Colonic mucosa (tissue), 4 donors: ENCODE data around the gene FCMR. TPM values are rescaled to one million over a fixed set of nuclear protein-coding genes. Genes with fewer than 3 reads are reported as not detected.

ENCODE experiments used
- DNase-seq: peaks from one replicate; pipeline ENCODE4 v3.0.0-alpha.2; 2020
- H3K27ac ChIP-seq: fragments of 200-600 bp; one replicate; pipeline ENCODE4 v1.8.0; 2021
- H3K27me3 ChIP-seq: fragments of 200-600 bp; one replicate; pipeline ENCODE4 v1.8.0; 2021
- H3K36me3 ChIP-seq: fragments of 200-600 bp; one replicate; pipeline ENCODE4 v1.8.0; 2021
- H3K4me1 ChIP-seq: fragments of 200-600 bp; one replicate; pipeline ENCODE4 v1.8.0; 2021; ENCODE audit warnings: mild to moderate bottlenecking
- H3K4me3 ChIP-seq: fragments of 200-600 bp; one replicate; pipeline ENCODE4 v1.8.0; 2021
- H3K9ac ChIP-seq, 2 donors: one replicate each; pipeline ENCODE4 v1.7.0; 2013; ENCODE audit warnings: control low read depth in 2 of 2, low read depth in 2 of 2, low read length in 2 of 2
- H3K9me3 ChIP-seq: fragments of 200-600 bp; one replicate; pipeline ENCODE4 v1.8.0; 2021
- CTCF ChIP-seq: fragments of 200-600 bp; IDR thresholded peaks from one replicate; pipeline ENCODE4 v1.8.0; 2022; ENCODE audit warnings: antibody characterized with exemption, mild to moderate bottlenecking
- intact Hi-C: fragments of 100-400 bp; cut with DNase I; formaldehyde crosslinking; loops from one replicate; pipeline ENCODE4 v1.14.1; 2022
- total RNA-seq, 2 donors: library from RNA; stranded (reverse); fragmentation: NEBNext Ultra II Directional in 1 of 2; extraction: Animal tissue kit (Norgen Biotek cat#: 25700) in 1 of 2; gene quantifications; one replicate each; pipeline ENCODE4 v1.2.1, GENCODE V29; 2021
- donor health status: healthy.
- donor health status: DM: no; HTN: no; CAD: no.
- donor health status: DM: no; HTN: no; CAD: no.

FCMR gene
- total RNA-seq, 2 donors from 2014 or later = 2.3 to 2.7 TPM

- Histone ChIP-seq H3K4me3 (no peak overlapping the region), H3K9ac (no peak overlapping the region), H3K9me3 (no peaks in the 10 kb centered on the region), H3K27ac (no peak overlapping the region), H3K4me1 (peaks cover 32% of the 10 kb centered on the region), H3K27me3 (no peaks in the 10 kb centered on the region), H3K36me3 (no peaks in the 10 kb centered on the region)
- intact Hi-C loops = no loop called here
- no peak for TF ChIP-seq CTCF
- no peak for DNase-seq
Measured at GRCh38 chr1:206965781-206966180, 44.0 kb upstream of the FCMR start.

GRCh38 chr1:206963740-206964139 is 42.0 kb upstream of the FCMR start:
- TF ChIP-seq CTCF = no peak
- Histone ChIP-seq H3K4me3 (no peak overlapping the region), H3K9me3 (no peaks in the 10 kb centered on the region), H3K36me3 (no peaks in the 10 kb centered on the region), H3K27me3 (no peaks in the 10 kb centered on the region), H3K27ac (peak overlapping the region; percentile 51), H3K9ac (peak overlapping the region in 1 of 2 donors; percentile 36), H3K4me1 (peaks cover 25% of the 10 kb centered on the region)
- DNase-seq = no peak
- intact Hi-C loops = no loop called here

GRCh38 chr1:206963119-206963712 is 41.5 kb upstream of the FCMR start:
- no peak for TF ChIP-seq CTCF
- Histone ChIP-seq H3K27me3 (no peaks in the 10 kb centered on the region), H3K9ac (peak overlapping the region in 1 of 2 donors; percentile 36), H3K4me1 (peaks cover 21% of the 10 kb centered on the region), H3K9me3 (no peaks in the 10 kb centered on the region), H3K36me3 (no peaks in the 10 kb centered on the region), H3K27ac (peak overlapping the region; percentile 51), H3K4me3 (no peak overlapping the region)
- DNase-seq = no peak
- intact Hi-C loops = no loop called here

GRCh38 chr1:206962272-206962671 is 40.5 kb upstream of the FCMR start:
- no peaks in the 10 kb centered on the region for H3K27me3 ChIP-seq
- H3K27ac ChIP-seq = peak overlapping the region; percentile 51
- H3K9ac ChIP-seq = no peak overlapping the region
- intact Hi-C loops = no loop called here
- H3K36me3 ChIP-seq = no peaks in the 10 kb centered on the region
- no peak for DNase-seq
- no peak overlapping the region for H3K4me3 ChIP-seq
- no peak for TF ChIP-seq CTCF
- no peaks in the 10 kb centered on the region for H3K9me3 ChIP-seq
- H3K4me1 ChIP-seq = peaks cover 12% of the 10 kb centered on the region

- H3K4me3 ChIP-seq = no peak overlapping the region
- no peak for DNase-seq
- TF ChIP-seq CTCF = no peak
- no peak overlapping the region for H3K27ac ChIP-seq
- intact Hi-C loops = no loop called here
- no peaks in the 10 kb centered on the region for H3K36me3 ChIP-seq
- no peaks in the 10 kb centered on the region for H3K27me3 ChIP-seq
- H3K9ac ChIP-seq = no peak overlapping the region
- no peaks in the 10 kb centered on the region for H3K9me3 ChIP-seq
- H3K4me1 ChIP-seq = peaks cover 6% of the 10 kb centered on the region
Measured at GRCh38 chr1:206961668-206962067, 39.9 kb upstream of the FCMR start.
